Fibroblast of skin of left quadriceps (primary cell): ENCODE measurements around the gene SLC35B4.

ENCODE experiments used
- DNase-seq, 2 experiments: peaks; one replicate each; pipeline ENCODE4 v3.0.0-alpha.2; 2013; ENCODE audit warnings: low read depth in 2 of 2

SLC35B4 gene, protein sequence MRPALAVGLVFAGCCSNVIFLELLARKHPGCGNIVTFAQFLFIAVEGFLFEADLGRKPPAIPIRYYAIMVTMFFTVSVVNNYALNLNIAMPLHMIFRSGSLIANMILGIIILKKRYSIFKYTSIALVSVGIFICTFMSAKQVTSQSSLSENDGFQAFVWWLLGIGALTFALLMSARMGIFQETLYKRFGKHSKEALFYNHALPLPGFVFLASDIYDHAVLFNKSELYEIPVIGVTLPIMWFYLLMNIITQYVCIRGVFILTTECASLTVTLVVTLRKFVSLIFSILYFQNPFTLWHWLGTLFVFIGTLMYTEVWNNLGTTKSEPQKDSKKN

DNA sequence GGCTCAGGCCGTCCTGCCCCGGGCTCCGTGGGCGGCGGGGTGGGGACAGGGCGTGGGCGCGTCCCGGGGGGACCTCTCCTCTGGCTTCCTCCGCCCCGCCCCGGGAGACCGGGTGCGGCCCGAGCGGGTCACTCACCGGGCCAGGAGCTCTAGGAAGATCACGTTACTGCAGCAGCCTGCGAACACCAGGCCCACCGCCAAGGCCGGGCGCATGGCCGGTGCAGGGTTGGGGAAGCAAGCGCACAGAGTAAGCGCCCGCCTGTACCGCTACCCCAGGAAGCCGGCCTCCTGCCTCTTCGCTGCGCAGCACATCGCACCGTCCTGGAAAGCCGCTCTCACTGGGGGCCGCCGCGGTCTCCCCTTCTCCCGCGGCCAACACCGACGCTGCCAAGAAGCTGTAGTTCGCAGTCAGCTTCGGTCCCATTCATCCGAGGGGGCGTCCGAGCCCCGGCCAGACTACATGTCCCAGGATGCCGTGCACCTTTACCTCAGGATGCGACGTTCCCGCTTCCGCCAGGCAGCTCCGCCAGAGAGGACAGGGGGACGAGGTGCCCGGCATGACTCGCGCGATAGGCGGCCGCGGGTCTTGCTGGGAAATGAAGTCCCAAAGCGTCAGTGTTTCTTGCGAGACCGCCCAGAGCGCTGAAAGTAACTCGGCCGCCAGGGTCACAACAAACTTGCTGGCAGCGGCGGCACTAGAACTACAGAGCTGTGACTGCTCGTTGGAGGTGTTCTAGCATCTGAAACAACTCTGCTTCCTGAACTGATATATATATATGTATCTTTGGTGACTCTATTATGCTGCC, at the start of gene SLC35B4:
TSS of gene SLC35B4 (minus strand) at position 392 of the 806 bp plus-strand sequence. CDS start at position 213, 179 bp downstream.
- peak; percentile 94 for DNase-seq

DNA sequence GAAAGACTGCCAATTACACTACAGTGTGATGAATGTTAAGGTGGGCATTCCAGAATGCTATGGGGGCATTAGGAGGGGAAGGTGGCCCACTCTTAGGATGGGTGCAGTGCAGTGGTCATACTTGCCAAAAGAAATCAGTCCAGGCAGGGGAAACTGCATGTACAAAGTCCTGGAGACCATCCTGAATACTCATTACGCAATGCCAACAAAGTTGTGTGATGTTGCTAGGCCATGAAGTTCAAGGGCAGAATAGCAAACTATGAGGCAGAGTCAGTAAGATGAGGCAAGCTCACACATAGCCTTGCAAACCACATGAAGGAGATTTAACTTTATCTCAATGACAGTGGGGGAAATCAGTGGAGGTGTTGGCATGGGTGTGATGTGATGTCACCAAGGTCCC, 49.8 kb upstream of the SLC35B4 start:
- DNase-seq = no peak

DNA sequence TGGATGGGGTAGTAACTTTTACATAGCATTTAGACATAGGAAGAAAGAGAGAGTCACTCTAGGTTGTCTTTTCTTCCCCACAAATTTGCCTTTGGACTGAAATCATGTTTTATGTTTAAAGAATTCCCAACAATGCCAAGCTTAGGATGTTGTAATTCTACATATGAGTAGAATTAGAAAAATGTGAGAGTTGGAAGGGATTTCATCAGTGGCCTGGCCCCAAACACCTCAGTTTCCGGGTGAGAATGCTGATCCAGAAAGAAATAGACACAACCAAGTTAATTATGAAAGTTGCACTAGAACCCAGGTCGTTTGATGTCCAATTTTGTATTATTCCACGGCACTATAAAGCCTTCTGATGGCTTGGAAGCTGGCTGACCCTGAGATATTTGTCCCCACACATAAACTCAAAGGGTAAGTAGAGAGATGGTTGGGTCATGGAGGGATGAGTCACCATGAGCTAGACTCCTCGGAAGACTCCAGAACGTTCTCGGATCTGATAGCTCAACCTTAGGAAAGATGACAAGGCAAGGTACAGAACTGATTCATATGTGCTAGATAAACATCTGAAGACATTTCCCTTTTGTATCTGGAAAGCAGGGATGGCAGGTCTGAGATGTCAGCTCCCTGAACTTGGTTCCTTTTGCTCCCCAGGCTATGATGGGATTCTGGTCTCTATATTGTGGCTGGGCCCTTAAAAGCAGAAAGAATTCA, 48.8 kb upstream of the SLC35B4 start:
- DNase-seq = peak; percentile 23 to 29

DNA sequence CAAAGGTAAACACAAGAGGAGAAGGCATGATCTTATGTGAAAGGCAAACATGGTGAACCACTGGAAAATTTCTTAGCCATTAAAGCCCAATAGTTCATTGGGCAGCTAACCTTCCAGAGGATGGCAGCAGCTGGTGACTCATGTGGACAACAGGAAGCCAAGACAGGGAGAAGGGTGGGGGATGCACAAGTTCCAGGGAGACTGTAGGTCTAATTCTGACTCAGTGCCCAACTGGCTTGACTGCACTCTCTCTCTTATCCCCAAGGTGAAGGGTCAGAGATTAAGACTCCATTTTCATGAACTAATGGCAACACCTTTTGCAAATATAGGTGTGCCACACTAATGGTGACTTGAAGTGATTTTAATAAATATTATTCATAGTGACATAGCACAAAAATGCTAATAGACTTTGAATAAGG, 47.9 kb upstream of the SLC35B4 start:
- DNase-seq = no peak

DNA sequence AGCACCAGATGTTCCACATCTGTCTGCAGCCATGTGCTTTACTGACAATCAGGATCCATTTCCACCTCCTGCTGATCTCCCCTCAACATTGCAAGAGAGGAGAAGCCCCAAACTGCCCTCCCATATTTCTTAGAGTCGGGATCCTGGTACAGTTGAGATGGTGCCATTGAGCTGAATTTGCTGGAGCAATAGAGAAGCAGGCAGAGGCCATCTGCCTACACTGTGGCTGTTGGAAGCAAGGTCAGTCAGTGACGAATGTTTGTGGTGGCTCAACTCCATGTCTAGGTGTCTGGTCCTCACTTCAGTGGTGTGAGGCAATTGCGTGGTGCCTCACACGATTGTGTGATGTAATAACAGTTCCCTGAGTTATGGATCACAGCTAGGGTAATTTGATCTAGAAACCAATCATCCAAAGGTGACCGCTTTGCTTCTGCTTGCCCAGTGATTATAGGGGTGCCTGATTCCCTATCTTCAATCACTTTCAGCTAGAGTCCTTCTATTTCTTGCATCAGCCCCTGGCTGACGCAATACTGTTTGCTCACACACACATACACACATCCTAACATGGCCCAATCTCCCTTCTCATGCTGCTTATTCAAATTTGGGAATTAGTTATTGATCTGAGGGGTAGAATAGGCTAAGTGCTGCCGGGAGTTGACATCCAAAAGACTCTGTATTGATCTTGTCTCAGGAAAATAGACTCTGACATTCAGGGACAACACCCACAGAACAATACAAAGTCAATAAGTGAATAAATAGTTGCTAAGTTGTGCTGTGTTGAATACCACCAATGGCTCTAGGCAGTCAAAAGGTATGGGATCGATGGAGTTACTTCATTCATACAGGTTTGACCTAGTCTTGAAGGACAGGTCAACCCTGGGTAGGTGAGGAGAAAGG, 46.1 kb upstream of the SLC35B4 start:
- DNase-seq = no peak

DNA sequence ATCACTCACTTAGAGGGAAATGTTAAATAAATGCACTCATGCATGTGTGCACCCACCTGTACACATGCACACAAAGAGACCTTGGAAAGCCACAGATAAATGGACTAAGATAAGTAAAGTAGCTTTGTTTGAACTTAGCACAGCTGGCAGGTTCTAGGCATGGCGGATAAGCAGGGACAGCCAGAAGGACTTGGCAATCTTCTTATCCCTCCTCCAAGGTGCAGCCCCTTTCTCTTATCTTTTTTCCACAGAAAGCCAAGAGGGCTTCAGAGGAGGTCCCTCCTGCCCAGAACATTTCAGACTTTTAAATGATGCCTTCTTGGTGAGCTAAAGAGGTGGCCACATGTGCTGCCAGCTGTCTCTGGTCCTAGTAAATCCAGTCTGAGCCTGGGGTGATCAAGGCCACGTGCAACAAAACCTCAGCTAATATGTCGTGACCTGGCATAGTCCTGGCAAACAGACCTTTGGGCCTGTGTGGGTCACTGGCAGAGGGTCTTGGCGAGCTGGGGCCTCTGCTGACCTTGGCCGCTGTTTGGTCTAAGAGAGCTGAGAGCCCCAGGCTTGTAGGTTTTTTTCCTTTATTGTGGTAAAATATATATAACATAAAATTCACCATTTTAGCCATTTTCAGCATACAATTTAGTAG, 43.2 kb upstream of the SLC35B4 start:
- no peak for DNase-seq

DNA sequence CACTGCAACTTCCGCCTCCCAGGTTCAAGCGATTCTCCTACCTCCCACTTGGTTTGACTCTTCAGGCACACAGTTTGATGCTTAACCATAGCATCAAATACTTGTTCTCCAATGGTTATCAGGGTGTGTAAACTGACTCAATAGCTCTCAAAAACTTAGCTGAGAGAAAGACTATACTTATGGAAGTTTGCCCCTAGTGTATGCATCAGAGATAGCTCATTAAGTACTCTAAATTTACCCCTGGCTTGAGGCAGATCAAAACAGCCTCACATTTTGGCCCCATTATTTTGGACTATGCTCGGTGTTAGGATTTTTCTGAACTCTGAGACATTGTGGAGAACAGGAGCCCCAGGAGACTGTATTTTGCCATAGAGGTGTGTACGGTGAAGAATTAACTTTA, 40.8 kb upstream of the SLC35B4 start:
- no peak for DNase-seq

DNA sequence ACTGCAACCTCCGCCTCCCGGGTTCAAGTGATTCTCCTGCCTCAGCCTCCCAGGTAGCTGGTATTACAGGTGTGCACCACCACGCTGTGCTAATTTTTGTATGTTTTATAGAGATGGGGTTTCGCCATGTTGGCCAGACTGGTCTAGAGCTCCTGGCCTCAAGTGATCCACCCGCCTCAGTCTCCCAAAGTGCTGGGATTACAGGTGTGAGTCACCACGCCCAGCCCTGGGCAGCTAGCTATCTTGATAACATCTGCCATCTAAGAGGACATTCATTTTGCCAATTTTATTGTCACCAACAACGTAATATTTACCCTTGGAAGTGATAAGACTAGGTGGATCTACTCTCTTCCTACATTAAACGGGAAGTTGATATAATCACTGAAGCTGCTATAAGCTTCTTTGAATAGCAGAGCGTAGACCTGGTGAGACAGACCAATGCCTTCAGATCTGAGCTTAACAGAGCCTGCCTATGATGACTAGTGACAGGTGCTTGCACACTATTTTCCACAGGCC, 39.7 kb upstream of the SLC35B4 start:
- no peak for DNase-seq

DNA sequence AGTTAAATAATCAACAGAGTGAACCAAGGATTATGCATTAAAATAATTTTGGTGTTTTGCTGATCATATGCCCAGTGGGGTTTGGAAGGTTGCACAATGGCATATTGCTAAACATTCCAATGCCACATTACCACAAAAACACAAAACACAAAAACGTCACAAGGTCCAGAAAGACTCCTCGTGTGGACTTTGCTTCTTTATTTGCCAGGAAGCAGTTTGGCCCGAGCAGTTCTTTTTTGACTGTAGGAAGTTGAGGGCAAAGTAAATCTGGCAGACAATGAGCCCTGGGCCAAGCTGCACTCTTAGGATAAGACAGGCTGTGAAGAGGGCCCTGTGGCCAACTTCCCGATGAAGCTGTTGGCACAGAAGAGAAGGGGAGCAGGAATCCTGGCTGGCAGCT, 39.2 kb upstream of the SLC35B4 start:
- no peak for DNase-seq

DNA sequence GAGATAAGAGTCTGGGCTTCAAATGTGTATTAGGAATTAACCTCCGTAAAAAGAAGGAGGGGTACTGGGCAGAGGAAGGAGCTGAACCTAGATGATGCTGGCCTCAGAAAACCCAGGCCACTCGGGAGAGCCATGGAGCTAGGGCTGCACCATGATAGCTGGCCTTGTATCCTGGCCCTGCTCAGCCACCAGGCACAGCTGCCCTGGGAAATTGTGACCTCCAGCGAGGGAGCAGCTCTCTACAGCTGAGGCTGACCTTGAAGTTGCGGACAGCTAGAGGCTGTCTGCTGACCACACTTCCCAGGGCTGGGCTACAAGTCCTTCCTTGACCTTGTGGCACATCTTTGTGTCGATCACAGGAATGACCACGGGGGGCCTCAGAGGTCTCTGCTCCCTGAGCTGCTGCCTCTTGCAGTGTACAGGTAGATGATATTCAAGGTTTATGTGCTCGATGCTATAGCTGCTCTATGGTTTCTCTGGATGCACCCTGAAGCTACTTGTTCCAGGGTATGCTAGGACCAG, 38.3 kb upstream of the SLC35B4 start:
- DNase-seq = no peak

DNA sequence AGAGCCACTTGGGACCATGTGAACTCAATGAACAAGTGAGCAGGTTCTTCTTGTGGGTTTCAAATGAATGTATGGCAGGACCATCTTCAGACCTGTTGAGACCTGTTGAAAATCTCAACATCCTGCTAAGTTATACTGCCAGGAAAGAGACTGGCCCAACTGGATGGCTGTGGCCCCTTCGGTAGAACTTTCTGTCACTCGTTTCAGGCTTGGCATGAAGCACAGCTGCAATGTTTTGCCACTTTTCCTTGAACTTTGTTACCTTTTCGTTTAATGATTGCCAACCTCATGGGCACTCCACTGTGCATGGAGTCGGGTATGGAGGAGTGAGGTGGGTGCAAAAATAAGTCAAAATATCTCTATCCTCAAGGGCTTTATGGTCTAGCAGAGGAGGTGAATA, 36.7 kb upstream of the SLC35B4 start:
- DNase-seq = no peak

DNA sequence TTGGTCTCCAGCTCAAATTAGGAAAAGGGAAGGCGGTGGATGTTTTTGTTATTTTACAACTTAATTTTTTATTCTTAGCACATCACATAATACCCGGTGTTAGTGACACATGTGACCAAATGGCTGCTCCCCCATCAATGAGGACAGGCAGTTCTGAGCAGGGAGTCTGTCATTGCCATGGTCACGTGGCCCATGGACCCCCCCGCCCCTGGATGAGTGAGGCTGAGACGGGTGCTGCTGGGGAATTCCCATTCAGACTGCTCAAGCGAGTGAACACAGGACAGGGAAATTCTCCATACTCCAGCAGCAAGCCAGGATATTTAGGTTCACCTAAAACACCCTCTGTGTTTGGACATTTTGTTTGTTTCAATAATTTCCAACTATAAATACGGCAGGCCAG, 34.7 kb upstream of the SLC35B4 start:
- no peak for DNase-seq

DNA sequence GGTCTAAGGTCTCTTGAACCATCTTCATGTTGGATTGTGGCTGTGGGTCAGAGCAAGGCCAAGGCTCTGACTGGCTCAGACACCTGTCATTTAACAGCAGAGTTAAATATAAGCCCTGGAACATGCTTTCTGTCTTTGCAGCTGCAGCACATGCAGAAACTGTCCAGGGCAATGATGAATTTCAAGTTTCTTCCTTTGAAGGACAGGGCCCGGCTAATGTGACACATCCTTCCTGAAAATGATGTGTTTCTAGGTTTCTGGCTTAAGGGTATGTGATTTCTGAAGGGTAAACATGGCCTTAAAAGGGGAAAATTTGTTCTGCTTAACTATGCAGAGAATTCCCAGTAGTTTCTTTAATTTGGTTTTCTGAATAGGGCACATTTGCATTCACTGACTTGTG, 34.0 kb upstream of the SLC35B4 start:
- DNase-seq = no peak

DNA sequence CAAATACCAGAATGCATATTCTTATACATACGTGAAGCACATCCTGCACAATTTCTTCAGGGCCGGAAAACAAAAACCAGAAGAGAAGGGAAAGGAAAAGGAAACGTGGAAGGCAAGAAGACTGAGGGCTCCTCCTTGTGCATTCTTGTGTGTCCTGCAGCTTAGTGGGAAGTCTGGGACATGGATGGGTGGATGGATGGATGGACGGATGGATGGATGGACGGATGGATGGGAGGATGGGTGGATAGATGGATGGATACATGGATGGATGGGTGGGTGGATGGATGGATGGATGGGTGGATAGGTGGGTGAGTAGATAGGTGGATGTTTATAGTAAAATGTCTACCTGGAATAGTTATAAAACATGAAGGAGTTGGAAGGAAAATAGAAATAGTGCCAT, 30.8 kb upstream of the SLC35B4 start:
- DNase-seq = no peak

DNA sequence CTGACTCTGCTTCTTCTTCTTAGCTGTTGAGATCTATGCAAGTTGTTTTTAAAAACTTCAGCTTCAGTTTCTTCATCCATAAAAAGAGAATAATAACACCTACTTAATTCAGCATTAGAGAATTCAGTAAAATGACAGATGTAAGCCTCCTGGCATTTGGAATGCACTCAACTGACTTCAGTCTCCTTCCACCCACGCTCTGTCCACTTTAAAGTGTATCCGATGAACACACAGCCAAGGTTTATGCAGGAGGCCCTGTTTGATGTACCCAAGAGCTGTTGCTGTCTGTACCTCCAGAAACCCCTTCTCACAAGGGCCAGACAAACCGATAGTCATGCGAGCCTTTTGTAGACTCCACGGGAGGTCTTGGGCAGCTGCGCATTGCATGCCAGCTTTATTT, 27.1 kb upstream of the SLC35B4 start:
- no peak for DNase-seq

DNA sequence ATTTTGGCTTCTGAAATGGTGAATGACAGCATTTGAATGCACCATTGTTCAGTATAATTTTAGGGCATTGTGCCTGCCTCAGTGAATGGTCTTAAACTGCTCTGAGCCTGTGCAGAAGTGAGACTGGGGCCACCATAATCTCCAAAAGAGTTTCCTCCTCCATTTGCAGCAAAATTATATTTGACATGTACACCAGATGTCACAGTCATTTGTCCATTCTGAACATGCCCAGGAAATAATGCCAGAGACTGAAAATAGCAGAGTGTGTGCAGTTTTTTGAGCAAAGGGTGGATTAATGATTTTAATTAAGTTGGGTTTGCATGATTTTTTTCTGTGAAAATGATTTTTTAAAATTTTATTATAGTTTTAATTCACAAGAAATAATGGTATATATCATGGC, 26.4 kb upstream of the SLC35B4 start:
- no peak for DNase-seq

DNA sequence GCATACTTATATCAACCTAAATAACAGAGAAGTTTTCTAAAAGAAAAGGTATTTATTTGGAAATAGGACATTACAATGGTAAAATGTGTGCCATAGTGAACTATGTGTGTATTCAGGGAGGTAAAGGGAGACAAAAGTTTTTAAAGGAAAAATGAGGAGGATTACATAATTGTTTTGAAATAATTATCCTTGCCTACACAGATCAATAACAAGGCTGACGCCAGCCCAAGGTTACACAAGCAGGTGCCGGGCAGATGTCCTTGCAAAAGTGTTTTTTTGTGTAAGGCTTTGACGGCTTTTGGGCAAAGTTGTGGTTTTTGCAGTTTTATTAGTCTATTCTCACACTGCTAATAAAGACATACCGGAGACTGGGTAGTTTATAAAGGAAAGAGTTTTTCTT, 22.7 kb upstream of the SLC35B4 start:
- no peak for DNase-seq

DNA sequence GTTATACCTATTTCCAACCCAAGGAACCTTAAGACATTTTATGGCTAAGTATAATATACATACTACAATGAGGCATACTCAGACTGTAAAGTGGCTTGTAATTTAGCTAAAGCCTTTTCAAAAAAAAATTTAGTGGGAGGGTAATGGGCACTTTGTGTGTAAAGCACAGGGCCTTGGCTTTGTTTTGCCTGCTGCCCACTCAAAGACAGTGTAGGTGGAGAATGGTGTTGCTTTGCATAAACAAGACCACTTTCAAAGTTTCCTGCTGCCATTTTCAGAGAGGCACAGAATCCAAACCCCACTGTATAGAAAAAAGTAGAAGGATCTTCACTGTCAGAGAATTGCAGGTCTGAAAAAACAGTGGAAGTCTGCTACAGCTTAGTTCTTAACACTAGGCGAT, 21.2 kb upstream of the SLC35B4 start:
- no peak for DNase-seq

DNA sequence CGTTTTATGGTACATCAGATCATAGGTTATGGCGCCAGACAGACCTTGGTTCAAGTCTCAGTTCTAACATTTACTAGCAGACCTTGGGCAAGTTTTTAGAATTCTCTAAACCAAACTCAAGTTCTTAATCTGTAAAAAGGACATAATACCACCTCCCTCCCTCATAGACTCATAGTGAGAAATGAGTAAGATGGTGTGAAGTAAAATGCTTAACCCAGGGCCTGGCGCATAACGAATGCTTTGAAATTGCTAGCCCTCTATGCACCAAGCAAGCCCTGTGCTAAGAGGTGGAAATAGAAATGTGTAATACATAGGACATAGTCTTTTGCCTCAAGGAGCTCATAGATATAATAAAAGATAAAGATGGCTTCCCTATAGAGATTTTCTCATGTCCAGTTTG, 17.7 kb upstream of the SLC35B4 start:
- no peak for DNase-seq

DNA sequence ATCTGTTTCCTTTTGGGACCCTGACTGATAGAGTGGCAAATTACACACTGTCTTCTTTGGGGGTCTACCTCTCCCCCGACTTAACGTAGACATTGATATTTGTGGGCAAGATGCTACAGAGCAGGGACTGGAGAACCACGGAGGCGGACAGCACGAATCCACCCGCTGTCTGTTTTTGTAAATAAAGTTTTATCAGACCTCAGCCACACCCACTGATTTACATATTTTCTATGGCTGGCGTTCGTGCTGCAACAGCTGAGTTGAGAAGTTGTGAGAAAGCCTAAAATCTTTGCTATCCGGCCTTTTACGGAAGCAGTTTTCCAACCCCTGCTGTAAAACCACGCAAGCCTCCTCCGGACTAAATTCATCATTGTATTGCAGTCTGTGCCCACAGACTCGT, 17.2 kb upstream of the SLC35B4 start:
- DNase-seq = no peak

DNA sequence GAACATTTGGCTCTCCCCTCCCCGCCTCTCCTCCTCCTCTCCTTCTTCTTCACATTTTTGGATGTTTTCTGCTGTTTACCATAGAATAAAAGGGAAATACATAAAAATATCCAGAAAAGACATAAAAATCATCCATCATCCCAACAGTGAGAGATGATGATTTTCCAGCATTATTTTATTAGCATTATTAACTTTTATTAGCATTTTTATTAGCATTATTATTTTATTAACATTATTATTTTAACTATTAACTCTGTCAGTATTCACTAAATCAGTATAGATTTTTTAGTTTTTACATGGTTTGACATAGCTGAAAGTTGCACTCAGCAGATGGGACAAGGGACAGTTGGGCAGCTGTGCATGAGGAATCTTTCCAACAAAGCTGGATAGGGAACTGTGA, 16.2 kb upstream of the SLC35B4 start:
- DNase-seq = no peak
